HG03175 (cell line): ENCODE results near the gene PPP1R13B.

ENCODE experiments used
- ATAC-seq: cut with Tn5 transposase; IDR thresholded peaks from one replicate; pipeline ENCODE4 v1.9.1; 2021; ENCODE audit warnings: mild to moderate bottlenecking, moderate library complexity; ENCODE audit not compliant: unreplicated experiment

The PPP1R13B gene

GRCh38 chr14:103716091-103716801 lies 131.1 kb downstream of the PPP1R13B start:
- ATAC-seq: no peak

GRCh38 chr14:103715052-103716000 lies 132.0 kb downstream of the PPP1R13B start, which contains the start of the genes XRCC3 and ZFYVE21:
TSS of gene XRCC3 (minus strand) at chr14:103715451. CDS start at chr14:103711087, 4,364 bp downstream.
TSS of gene ZFYVE21 (plus strand) at chr14:103715810. CDS start at chr14:103715842, 32 bp downstream.
- peak; percentile 96 for ATAC-seq

- no peak for ATAC-seq
Measured at GRCh38 chr14:103714063-103714724, 133.2 kb downstream of the PPP1R13B start.

GRCh38 chr14:103713304-103714062 lies 133.9 kb downstream of the PPP1R13B start:
- no peak for ATAC-seq

- no peak for ATAC-seq
Measured at GRCh38 chr14:103712633-103713247, 134.6 kb downstream of the PPP1R13B start.

GRCh38 chr14:103711516-103712431 lies 135.6 kb downstream of the PPP1R13B start:
- ATAC-seq: no peak

- ATAC-seq: no peak
Measured at GRCh38 chr14:103710771-103711377, 136.5 kb downstream of the PPP1R13B start.

- ATAC-seq: no peak
Measured at GRCh38 chr14:103709814-103710213, 137.6 kb downstream of the PPP1R13B start.

GRCh38 chr14:103708750-103709187 lies 138.6 kb downstream of the PPP1R13B start:
- ATAC-seq: no peak

GRCh38 chr14:103707329-103708263 lies 139.8 kb downstream of the PPP1R13B start:
- ATAC-seq: no peak

- no peak for ATAC-seq
Measured at GRCh38 chr14:103706551-103707328, 140.6 kb downstream of the PPP1R13B start.

GRCh38 chr14:103705504-103706284 lies 141.7 kb downstream of the PPP1R13B start:
- no peak for ATAC-seq

- no peak for ATAC-seq
Measured at GRCh38 chr14:103705118-103705503, 142.3 kb downstream of the PPP1R13B start.

- ATAC-seq: no peak
Measured at GRCh38 chr14:103704708-103705107, 142.7 kb downstream of the PPP1R13B start.

- ATAC-seq: no peak
Measured at GRCh38 chr14:103703433-103704385, 143.7 kb downstream of the PPP1R13B start.
